HepG2 (cell line): ENCODE measurements around the gene VPS25. TPM values are rescaled to one million over a fixed set of nuclear protein-coding genes. Genes with fewer than 3 reads are reported as not detected.
A peak's percentile ranks its signal among the peaks of the same experiment; 100 is the strongest.

ENCODE experiments used
- EP300 ChIP-seq, 3 experiments: sonication (generic) in 1 of 3; formaldehyde crosslinking in 1 of 3; IDR thresholded peaks; 2 replicates each; pipeline versions ENCODE4 v1.5.1 to v1.6.1; 2011 to 2020; ENCODE audit warnings: low read depth in 2 of 3, low read length in 2 of 3, borderline replicate concordance in 1 of 3, improper control_type of control experiment in 1 of 3, mild to moderate bottlenecking in 1 of 3, missing genetic modification reagents in 1 of 3, moderate library complexity in 1 of 3
- ETV5 ChIP-seq: IDR thresholded peaks from 2 replicates; pipeline ENCODE4 v1.6.1; 2018; ENCODE audit warnings: missing biosample characterization, missing genetic modification reagents, inconsistent platforms, borderline replicate concordance
- FOXA1 ChIP-seq, 2 experiments: fragments of 450-650 bp in 1 of 2; sonication (generic) in 1 of 2; formaldehyde crosslinking in 1 of 2; IDR thresholded peaks; 2 replicates each; pipeline versions ENCODE4 v1.4.0 to v1.6.1; 2016 to 2020; ENCODE audit warnings: missing genetic modification reagents in 1 of 2
- FOXK2 ChIP-seq: fragments of 450-650 bp; IDR thresholded peaks from 2 replicates; pipeline ENCODE4 v1.6.1; 2016
- FOXO1 ChIP-seq: sonication (generic); formaldehyde crosslinking; IDR thresholded peaks from 2 replicates; pipeline ENCODE4 v1.4.0; 2020; ENCODE audit warnings: missing genetic modification reagents
- HDAC1 ChIP-seq: sonication (generic); formaldehyde crosslinking; IDR thresholded peaks from 2 replicates; pipeline ENCODE4 v1.5.1; 2020; ENCODE audit warnings: mild to moderate bottlenecking, missing genetic modification reagents
- JUNB ChIP-seq: sonication (generic); formaldehyde crosslinking; IDR thresholded peaks from 2 replicates; pipeline ENCODE4 v1.8.0; 2022; ENCODE audit warnings: missing genetic modification reagents, mild to moderate bottlenecking, borderline replicate concordance
- KDM5A ChIP-seq: fragments of 200-600 bp; sonication (generic); IDR thresholded peaks from 2 replicates; pipeline ENCODE4 v1.7.0; 2018; ENCODE audit warnings: antibody characterized with exemption, mild to moderate bottlenecking, low read length, borderline replicate concordance
- RXRB ChIP-seq: IDR thresholded peaks from 2 replicates; pipeline ENCODE4 v1.6.1; 2016; ENCODE audit warnings: borderline replicate concordance, missing genetic modification reagents, missing compliant biosample characterization
- ZKSCAN1 ChIP-seq: fragments of 150-350 bp; IDR thresholded peaks from 2 replicates; pipeline ENCODE4 v1.6.1; 2014; ENCODE audit warnings: low read length
- ZNF33A ChIP-seq: sonication (generic); formaldehyde crosslinking; IDR thresholded peaks from 2 replicates; pipeline ENCODE4 v1.5.1; 2020; ENCODE audit warnings: missing genetic modification reagents, mild to moderate bottlenecking, moderate library complexity, borderline replicate concordance
- ZNF549 ChIP-seq: sonication (generic); formaldehyde crosslinking; IDR thresholded peaks from 2 replicates; pipeline ENCODE4 v1.5.0; 2020; ENCODE audit warnings: missing genetic modification reagents
- ZNF792 ChIP-seq: IDR thresholded peaks from 2 replicates; pipeline ENCODE4 v1.6.1; 2016
- polyA plus RNA-seq, 8 experiments: library from polyadenylated mRNA; depleted of rRNA in 3 of 8; stranded (reverse) in 7 of 8; unstranded in 1 of 8; fragments of >200 nt; fragmentation: Illumina TruSeq in 4 of 8; extraction: Trizol in 4 of 8; gene quantifications; 2 replicates each; pipeline versions ENCODE4 v1.2.1 to v1.2.3, GENCODE V29; 2011 to 2016; ENCODE audit warnings: low read depth in 4 of 8, missing spikeins in 1 of 8, mixed read lengths in 1 of 8; ENCODE audit not compliant: insufficient read depth in 1 of 8
- total RNA-seq, 5 experiments: library from RNA; depleted of rRNA; stranded (reverse); fragments of >200 nt; fragmentation: Illumina TruSeq; extraction: Trizol; gene quantifications; 2 replicates each; pipeline ENCODE4 v1.2.3, GENCODE V29; 2016; ENCODE audit warnings: low read depth in 1 of 5
- TF ChIP-seq, protein P1 (sequence below): sonication (generic); formaldehyde crosslinking; IDR thresholded peaks from 2 replicates; pipeline ENCODE4 v1.5.0; 2020; ENCODE audit warnings: missing genetic modification reagents
- TF ChIP-seq, protein P2 (sequence below): IDR thresholded peaks from 2 replicates; pipeline ENCODE4 v1.6.1; 2016; ENCODE audit warnings: missing compliant biosample characterization, missing genetic modification reagents, borderline replicate concordance
- TF ChIP-seq, protein P3 (sequence below): sonication (generic); formaldehyde crosslinking; IDR thresholded peaks from 2 replicates; pipeline ENCODE4 v1.4.0; 2020; ENCODE audit warnings: missing genetic modification reagents, mild to moderate bottlenecking, borderline replicate concordance
- TF ChIP-seq, protein P4 (sequence below), 2 experiments: sonication (generic) in 1 of 2; formaldehyde crosslinking in 1 of 2; IDR thresholded peaks; 2 replicates each; pipeline versions ENCODE4 v1.4.0 to v1.6.1; 2016 to 2020; ENCODE audit warnings: borderline replicate concordance in 1 of 2, low read depth in 1 of 2, mild to moderate bottlenecking in 1 of 2, missing genetic modification reagents in 1 of 2
- TF ChIP-seq, protein P5 (sequence below): sonication (generic); formaldehyde crosslinking; IDR thresholded peaks from 2 replicates; pipeline ENCODE4 v1.4.0; 2020; ENCODE audit warnings: missing genetic modification reagents

The VPS25 gene
- total and polyA plus RNA-seq, 2 of the 13 experiments (the other 11 are each of a cell fraction or from before 2014, with no cell fraction given): 161 to 249 TPM

DNA sequence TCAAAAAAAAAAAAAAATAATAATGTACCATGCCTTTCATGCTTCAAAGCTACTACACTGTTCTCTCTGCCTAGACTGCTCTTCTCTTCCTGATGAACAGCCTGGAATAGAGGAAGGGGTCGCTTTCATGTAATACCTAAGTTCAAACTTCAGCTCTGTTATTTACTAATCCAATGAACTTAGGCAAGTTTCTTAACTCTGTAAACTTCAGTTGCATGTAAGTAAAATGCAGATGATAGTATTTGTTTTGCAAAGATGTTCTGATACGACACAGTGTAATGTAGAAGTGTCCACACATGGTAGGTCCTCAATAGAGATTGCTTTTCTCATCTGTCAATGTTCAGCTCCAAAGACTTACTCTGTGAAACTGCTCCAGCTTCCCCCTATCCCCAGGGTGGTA is 18.7 kb downstream of the VPS25 start (continued):
- TF ChIP-seq, protein P1, sequence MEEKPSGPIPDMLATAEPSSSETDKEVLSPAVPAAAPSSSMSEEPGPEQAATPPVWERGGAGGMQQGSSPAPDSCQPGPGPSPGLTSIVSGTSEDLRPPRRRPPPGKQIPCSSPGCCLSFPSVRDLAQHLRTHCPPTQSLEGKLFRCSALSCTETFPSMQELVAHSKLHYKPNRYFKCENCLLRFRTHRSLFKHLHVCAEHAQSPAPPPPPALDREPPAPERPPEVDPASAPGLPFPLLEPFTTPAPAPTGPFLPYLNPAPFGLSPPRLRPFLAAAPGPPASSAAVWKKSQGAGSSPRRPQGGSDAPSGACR: peak; percentile 62; the same call in 1 of the 2 replicates
- TF ChIP-seq RXRB (CRISPR knock-in tag) (peak; percentile 58; the same call in 1 of the 2 replicates), KDM5A (no peak; the same call in 1 of the 2 replicates), FOXK2 (peak; percentile 52; the same call in 1 of the 2 replicates), ETV5 (CRISPR knock-in tag) (peak; percentile 22; the same call in 1 of the 2 replicates), ZNF33A (CRISPR knock-in tag) (no peak), ZNF549 (CRISPR knock-in tag) (no peak), ZNF792 (CRISPR knock-in tag) (no peak), EP300 (IDR thresholded peaks at IDR 0.05; ENCODE audit: low read depth in 2 of 2, low read length in 2 of 2) (peak in 1 of 2 experiments; percentile 80; a peak in 2 of 4 replicates), EP300 (CRISPR knock-in tag; IDR thresholded peaks at IDR 0.05; ENCODE audit: borderline replicate concordance) (no peak), FOXO1 (CRISPR knock-in tag) (0 out of 2 replicates have a peak, but pooled peaks have one; percentile 17), ZKSCAN1 (peak; percentile 70; the same call in 1 of the 2 replicates), HDAC1 (CRISPR knock-in tag) (peak; percentile 58; the same call in 1 of the 2 replicates), JUNB (CRISPR knock-in tag) (no peak), FOXA1 (IDR thresholded peaks at IDR 0.05) (peak; percentile 60; the same call in 1 of the 2 replicates), FOXA1 (CRISPR knock-in tag; IDR thresholded peaks at IDR 0.05) (peak; percentile 65)
- TF ChIP-seq, protein P2, sequence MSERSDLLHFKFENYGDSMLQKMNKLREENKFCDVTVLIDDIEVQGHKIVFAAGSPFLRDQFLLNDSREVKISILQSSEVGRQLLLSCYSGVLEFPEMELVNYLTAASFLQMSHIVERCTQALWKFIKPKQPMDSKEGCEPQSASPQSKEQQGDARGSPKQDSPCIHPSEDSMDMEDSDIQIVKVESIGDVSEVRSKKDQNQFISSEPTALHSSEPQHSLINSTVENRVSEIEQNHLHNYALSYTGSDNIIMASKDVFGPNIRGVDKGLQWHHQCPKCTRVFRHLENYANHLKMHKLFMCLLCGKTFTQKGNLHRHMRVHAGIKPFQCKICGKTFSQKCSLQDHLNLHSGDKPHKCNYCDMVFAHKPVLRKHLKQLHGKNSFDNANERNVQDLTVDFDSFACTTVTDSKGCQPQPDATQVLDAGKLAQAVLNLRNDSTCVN (CRISPR knock-in tag): no peak
- TF ChIP-seq, protein P3, sequence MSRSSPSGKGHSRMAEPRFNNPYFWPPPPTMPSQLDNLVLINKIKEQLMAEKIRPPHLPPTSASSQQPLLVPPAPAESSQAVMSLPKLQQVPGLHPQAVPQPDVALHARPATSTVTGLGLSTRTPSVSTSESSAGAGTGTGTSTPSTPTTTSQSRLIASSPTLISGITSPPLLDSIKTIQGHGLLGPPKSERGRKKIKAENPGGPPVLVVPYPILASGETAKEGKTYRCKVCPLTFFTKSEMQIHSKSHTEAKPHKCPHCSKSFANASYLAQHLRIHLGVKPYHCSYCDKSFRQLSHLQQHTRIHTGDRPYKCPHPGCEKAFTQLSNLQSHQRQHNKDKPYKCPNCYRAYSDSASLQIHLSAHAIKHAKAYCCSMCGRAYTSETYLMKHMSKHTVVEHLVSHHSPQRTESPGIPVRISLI (CRISPR knock-in tag): peak; percentile 73; the same call in 1 of the 2 replicates
- TF ChIP-seq, protein P4, sequence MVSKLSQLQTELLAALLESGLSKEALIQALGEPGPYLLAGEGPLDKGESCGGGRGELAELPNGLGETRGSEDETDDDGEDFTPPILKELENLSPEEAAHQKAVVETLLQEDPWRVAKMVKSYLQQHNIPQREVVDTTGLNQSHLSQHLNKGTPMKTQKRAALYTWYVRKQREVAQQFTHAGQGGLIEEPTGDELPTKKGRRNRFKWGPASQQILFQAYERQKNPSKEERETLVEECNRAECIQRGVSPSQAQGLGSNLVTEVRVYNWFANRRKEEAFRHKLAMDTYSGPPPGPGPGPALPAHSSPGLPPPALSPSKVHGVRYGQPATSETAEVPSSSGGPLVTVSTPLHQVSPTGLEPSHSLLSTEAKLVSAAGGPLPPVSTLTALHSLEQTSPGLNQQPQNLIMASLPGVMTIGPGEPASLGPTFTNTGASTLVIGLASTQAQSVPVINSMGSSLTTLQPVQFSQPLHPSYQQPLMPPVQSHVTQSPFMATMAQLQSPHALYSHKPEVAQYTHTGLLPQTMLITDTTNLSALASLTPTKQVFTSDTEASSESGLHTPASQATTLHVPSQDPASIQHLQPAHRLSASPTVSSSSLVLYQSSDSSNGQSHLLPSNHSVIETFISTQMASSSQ (IDR thresholded peaks at IDR 0.05; ENCODE audit: low read depth): 0 out of 2 replicates have a peak, but pooled peaks have one; percentile 20
- TF ChIP-seq, protein P4 (CRISPR knock-in tag; IDR thresholded peaks at IDR 0.05; ENCODE audit: borderline replicate concordance): no peak
- TF ChIP-seq, protein P5, sequence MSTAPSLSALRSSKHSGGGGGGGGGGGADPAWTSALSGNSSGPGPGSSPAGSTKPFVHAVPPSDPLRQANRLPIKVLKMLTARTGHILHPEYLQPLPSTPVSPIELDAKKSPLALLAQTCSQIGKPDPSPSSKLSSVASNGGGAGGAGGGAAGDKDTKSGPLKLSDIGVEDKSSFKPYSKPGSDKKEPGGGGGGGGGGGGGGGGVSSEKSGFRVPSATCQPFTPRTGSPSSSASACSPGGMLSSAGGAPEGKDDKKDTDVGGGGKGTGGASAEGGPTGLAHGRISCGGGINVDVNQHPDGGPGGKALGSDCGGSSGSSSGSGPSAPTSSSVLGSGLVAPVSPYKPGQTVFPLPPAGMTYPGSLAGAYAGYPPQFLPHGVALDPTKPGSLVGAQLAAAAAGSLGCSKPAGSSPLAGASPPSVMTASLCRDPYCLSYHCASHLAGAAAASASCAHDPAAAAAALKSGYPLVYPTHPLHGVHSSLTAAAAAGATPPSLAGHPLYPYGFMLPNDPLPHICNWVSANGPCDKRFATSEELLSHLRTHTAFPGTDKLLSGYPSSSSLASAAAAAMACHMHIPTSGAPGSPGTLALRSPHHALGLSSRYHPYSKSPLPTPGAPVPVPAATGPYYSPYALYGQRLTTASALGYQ: no peak
